Ovary (tissue), 9 donors: ENCODE measurements around the gene GANAB. TPM values are rescaled to one million over a fixed set of nuclear protein-coding genes. Genes with fewer than 3 reads are reported as not detected.

Source experiments
- DNase-seq, 5 donors: peaks; one replicate each; pipeline ENCODE4 v3.0.0-alpha.2; 2019 to 2020
- H3K27ac ChIP-seq, 2 donors: fragments of 200-600 bp; one replicate each; pipeline versions ENCODE4 v1.5.1 to v1.8.0; 2019 to 2022
- H3K27me3 ChIP-seq: fragments of 200-600 bp; one replicate; pipeline ENCODE4 v1.8.0; 2022
- H3K36me3 ChIP-seq: fragments of 200-600 bp; sonication (generic); one replicate; pipeline ENCODE4 v1.5.1; 2019
- H3K4me1 ChIP-seq: one replicate; pipeline ENCODE4 v1.8.1; 2013; ENCODE audit warnings: mild to moderate bottlenecking, moderate library complexity; ENCODE audit not compliant: insufficient read depth
- H3K4me3 ChIP-seq: fragments of 200-600 bp; sonication (generic); one replicate; pipeline ENCODE4 v1.5.1; 2017
- H3K9me3 ChIP-seq, 2 donors: fragments of 200-600 bp in 1 of 2; sonication (generic) in 1 of 2; one replicate each; pipeline versions ENCODE4 v1.5.1 to v1.8.1; 2013 to 2019; ENCODE audit warnings: mild to moderate bottlenecking in 1 of 2, moderate library complexity in 1 of 2
- CTCF ChIP-seq, 3 donors: fragments of 450-650 bp in 2 of 3; fragments of 200-600 bp in 1 of 3; IDR thresholded peaks; one replicate each; pipeline versions ENCODE4 v1.5.1 to v1.8.0; 2016 to 2022; ENCODE audit warnings: antibody characterized with exemption in 3 of 3, mild to moderate bottlenecking in 1 of 3
- EP300 ChIP-seq: sonication (generic); formaldehyde crosslinking; IDR thresholded peaks from one replicate; pipeline ENCODE4 v1.6.1; 2017; ENCODE audit warnings: antibody characterized with exemption
- POLR2A ChIP-seq: fragments of 450-650 bp; IDR thresholded peaks from one replicate; pipeline ENCODE4 v1.6.1; 2017; ENCODE audit warnings: antibody characterized with exemption, mild to moderate bottlenecking, moderate library complexity
- WGBS, 3 donors: extraction: QIAGEN DNeasy Blood & Tissue Kit in 1 of 3; methylation state at CpG; one replicate each; pipeline versions ENCODE4 v1.1.5 to v1.1.7; 2013 to 2017; 5-methylcytosine and 5-hydroxymethylcytosine counted together
- intact Hi-C, 4 donors: fragments of 100-400 bp; cut with DNase I; formaldehyde crosslinking; loops; one replicate each; pipeline versions ENCODE4 v1.11.0 to v1.15.1; 2022 to 2023
- polyA plus RNA-seq, 2 donors: library from polyadenylated mRNA; stranded (reverse); fragments of 200-250 nt in 1 of 2; fragments of 350-450 nt in 1 of 2; fragmentation: Illumina TruSeq in 1 of 2; extraction: RNeasy Lipid Tissue Mini Kit (QIAGEN cat#74804) in 1 of 2; gene quantifications; one replicate each; pipeline ENCODE4 v1.2.3, GENCODE V29; 2013 to 2014
- total RNA-seq, 7 donors: library from RNA; depleted of rRNA in 2 of 7; stranded (reverse); fragments of >200 nt in 2 of 7; fragmentation: NEBNext Ultra II Directional in 3 of 7; extraction: Animal tissue kit (Norgen Biotek cat#: 25700) in 3 of 7; gene quantifications; one replicate each; pipeline versions ENCODE4 v1.1.0 to v1.2.4, GENCODE V29; 2016 to 2023
- donor health status: DM: no; HTN: no; CAD: no; lungs with moderate emphysema.
- donor health status: DM: no; HTN: no; CAD: no.
- donor health status: Bipolar disorder and iron deficiency.
- donor health status: DM: yes; HTN: yes; CAD: no.
- donor health status: DM: no; HTN: no; CAD: no.
- donor health status: DM: yes; HTN: yes; CAD: no.

GANAB gene
- total and polyA plus RNA-seq, 9 donors, result 91.4 to 280 (median 228) TPM

GRCh38 chr11:62593434-62594044 lies 52.9 kb downstream of the GANAB start:
- 51 to 58% (median 54%) methylated on average over 13 of the region's 13 CpGs for WGBS, 3 donors
- TF ChIP-seq EP300, result no peak
- no peak for TF ChIP-seq CTCF (IDR thresholded peaks at IDR 0.05)
- TF ChIP-seq POLR2A, result no peak
- Histone ChIP-seq H3K9me3 (no peaks in the 10 kb centered on the region), H3K27me3 (no peaks in the 10 kb centered on the region), H3K27ac (no peak overlapping the region), H3K4me3 (no peak overlapping the region), H3K36me3 (no peaks in the 10 kb centered on the region), H3K4me1 (peaks cover 3% of the 10 kb centered on the region)
- DNase-seq, result peak; percentile 54 to 81 (median 73)
- intact Hi-C loops, result loop anchor here in 1 of 4 donors (10.0 kb wide), 1 partner anchor 101 kb away; no protein-coding TSS in a partner anchor

- peaks cover 3% of the 10 kb centered on the region for H3K4me1 ChIP-seq
- DNase-seq, result peak in 1 of 5 donors; percentile 17
- no peaks in the 10 kb centered on the region for H3K27me3 ChIP-seq
- no peaks in the 10 kb centered on the region for H3K36me3 ChIP-seq
- no peak overlapping the region for H3K4me3 ChIP-seq
- H3K27ac ChIP-seq, result no peak overlapping the region
- WGBS, 3 donors, result 63 to 73% (median 69%) methylated on average over 8 of the region's 8 CpGs
- no peak for TF ChIP-seq CTCF (IDR thresholded peaks at IDR 0.05)
- TF ChIP-seq POLR2A, result no peak
- TF ChIP-seq EP300, result no peak
- no peaks in the 10 kb centered on the region for H3K9me3 ChIP-seq
- intact Hi-C loops, result loop anchor here in 1 of 4 donors (10.0 kb wide), 1 partner anchor 102 kb away; no protein-coding TSS in a partner anchor
Observed at GRCh38 chr11:62592989-62593421, 53.4 kb downstream of the GANAB start.

GRCh38 chr11:62592146-62592815 lies 54.1 kb downstream of the GANAB start:
- TF ChIP-seq POLR2A (no peak), CTCF (IDR thresholded peaks at IDR 0.05) (no peak), EP300 (no peak)
- intact Hi-C loops, result loop anchor here in 1 of 4 donors (10.0 kb wide), 1 partner anchor 103 kb away; no protein-coding TSS in a partner anchor
- Histone ChIP-seq H3K27ac (peak overlapping the region; percentile 80 to 88), H3K27me3 (no peaks in the 10 kb centered on the region), H3K9me3 (no peaks in the 10 kb centered on the region), H3K36me3 (no peaks in the 10 kb centered on the region), H3K4me1 (peaks cover 3% of the 10 kb centered on the region), H3K4me3 (peak overlapping the region; percentile 86)
- 4 to 8% (median 7%) methylated on average over 17 of the region's 17 CpGs for WGBS, 3 donors
- no peak for DNase-seq

GRCh38 chr11:62591448-62592145 lies 54.8 kb downstream of the GANAB start, which contains the start of gene TUT1:
TSS of gene TUT1 (minus strand) at chr11:62591523. CDS start at chr11:62591485, 38 bp downstream.
- no peaks in the 10 kb centered on the region for H3K27me3 ChIP-seq
- TF ChIP-seq EP300, result peak; percentile 5
- peak; percentile 91 for TF ChIP-seq POLR2A
- TF ChIP-seq CTCF (IDR thresholded peaks at IDR 0.05), result no peak
- no peaks in the 10 kb centered on the region for H3K9me3 ChIP-seq
- 0% methylated on average over 58 of the region's 58 CpGs for WGBS, 3 donors
- peaks cover 3% of the 10 kb centered on the region for H3K4me1 ChIP-seq
- intact Hi-C loops, result loop anchor here in 1 of 4 donors (10.0 kb wide), 1 partner anchor 103 kb away; no protein-coding TSS in a partner anchor
- H3K4me3 ChIP-seq, result peak within 1 kb of the TSS; percentile 86
- peak within 1 kb of the TSS; percentile 80 to 88 for H3K27ac ChIP-seq
- peak; percentile 93 to 97 (median 95) for DNase-seq
- H3K36me3 ChIP-seq, result no peaks in the 10 kb centered on the region
